CD4-positive, alpha-beta T cell treated with Interleukin-12 subunit alpha and Interleukin-12 subunit beta, for 1 hour (primary cell): ENCODE results near the gene HS3ST2.

ENCODE experiments used
- DNase-seq: peaks from one replicate; pipeline ENCODE4 v3.0.0-alpha.2; 2020

Gene HS3ST2

DNA sequence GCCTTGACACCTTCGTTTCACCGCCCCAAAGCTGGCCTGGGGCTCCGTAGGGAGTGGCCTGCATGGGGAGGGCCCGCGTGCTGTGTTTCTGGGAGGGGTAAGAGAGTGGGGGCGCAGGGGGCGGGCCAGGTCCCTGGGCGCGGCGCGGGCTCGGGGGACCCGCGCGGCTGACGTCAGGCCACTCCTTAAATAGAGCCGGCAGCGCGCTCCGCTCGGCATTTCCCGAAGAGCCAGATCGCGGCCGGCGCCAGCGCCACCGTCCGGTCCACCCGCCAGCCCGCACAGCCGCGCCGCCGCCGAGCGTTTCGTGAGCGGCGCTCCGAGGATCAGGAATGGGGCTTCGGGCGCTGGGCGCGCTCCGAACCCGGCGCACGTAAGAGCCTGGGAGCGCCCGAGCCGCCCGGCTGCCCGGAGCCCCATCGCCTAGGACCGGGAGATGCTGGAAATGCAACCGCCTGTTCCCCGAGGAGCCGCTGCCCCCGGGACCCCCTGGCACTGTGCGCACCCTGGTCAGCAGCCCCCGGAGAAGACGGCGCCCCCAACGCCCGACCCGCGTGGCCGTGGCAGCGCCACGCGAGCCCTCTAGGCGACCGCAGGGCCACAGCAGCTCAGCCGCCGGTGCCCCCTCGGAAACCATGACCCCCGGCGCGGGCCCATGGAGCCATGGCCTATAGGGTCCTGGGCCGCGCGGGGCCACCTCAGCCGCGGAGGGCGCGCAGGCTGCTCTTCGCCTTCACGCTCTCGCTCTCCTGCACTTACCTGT lies at the start of gene HS3ST2:
TSS of gene HS3ST2 (plus strand) at position 215 of the 763 bp plus-strand sequence. CDS start at position 664, 449 bp downstream.
- DNase-seq = no peak

DNA sequence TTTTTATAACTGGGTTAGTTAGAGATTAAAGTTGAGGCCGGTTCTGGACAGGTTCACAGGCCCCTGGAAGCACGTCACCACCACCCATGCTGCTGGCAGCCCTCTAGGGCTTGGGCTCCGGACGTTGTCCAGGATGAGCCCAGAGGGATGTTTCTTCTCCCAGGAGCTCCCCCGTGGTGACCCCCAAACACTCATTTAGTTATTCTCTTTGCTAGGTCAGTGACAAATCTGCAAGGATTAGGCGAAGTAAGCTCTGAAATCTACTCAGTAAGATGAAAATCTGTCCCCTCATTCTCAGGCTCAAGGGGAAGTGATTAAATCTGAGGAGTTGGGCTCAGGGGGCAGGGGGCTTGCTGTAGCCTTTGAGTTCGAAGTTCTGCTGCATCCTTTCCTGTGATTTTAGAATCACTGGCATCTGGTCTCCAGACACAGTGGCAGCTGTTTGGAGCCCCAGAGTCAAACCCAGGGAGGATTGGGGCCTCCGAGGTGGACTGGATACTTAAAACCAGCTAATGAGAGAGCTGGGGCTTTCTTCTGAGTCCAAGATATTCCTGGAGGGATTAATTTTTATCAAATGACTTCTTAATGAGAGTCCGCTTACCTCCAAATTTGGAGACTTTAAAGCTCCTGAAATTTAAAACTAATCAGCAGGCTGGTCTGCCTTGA lies 49.2 kb upstream of the HS3ST2 start:
- DNase-seq = no peak

DNA sequence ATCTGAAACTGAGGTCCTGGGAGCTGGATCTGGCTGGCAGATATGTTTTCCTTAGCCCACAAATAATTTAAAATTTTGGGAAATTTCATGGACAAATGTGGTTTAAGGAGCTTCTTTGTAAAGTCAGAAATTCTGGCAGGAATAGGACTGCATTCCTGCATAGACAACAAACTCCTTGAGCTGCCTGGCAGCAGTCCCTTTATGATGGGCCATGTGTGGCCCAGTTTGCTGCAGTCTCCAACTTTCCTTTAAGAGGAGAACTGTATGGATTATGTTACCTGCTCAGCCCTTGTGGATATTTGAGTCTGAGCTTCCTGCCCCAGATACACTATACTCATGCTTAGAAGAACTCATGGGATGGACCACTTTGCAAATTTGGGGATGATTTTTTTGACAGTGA lies 48.5 kb upstream of the HS3ST2 start:
- no peak for DNase-seq

DNA sequence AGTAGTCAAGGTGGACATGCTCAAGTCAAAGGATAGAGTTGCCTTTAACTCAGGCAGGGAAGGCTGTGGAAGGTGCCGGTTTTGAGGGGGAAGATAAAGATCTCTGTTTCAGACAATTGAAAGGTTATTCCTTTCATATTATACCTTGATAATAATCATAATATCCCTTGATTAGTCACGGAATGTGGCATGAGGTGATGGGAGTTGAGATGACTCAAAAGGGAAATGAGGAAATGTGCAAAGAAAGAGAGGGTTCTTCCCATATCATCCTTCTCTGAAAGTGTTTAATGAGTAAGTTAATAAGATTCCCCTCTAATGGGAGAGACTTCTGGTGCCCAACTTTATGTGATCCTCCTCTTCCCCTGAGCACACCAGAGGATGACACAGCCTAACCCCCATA lies 43.1 kb upstream of the HS3ST2 start:
- no peak for DNase-seq

DNA sequence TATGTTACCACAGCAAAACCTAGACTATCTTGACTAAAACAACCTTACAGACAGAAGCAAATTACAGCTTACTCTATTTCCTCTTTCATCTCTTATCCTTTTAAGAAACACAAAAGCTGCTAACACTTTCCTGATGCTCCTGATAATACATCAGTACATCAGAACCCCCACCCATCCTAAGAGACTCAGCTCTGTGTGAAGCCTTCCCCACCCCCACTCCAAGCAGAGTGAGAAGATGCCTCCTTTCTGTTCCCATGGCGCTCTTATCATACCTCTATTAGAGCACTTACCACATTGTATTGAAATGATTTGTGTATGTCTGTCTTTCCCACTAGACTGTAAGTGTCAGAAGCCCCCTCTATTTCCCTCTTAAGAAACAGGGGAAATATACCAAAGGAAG lies 42.4 kb upstream of the HS3ST2 start:
- no peak for DNase-seq

DNA sequence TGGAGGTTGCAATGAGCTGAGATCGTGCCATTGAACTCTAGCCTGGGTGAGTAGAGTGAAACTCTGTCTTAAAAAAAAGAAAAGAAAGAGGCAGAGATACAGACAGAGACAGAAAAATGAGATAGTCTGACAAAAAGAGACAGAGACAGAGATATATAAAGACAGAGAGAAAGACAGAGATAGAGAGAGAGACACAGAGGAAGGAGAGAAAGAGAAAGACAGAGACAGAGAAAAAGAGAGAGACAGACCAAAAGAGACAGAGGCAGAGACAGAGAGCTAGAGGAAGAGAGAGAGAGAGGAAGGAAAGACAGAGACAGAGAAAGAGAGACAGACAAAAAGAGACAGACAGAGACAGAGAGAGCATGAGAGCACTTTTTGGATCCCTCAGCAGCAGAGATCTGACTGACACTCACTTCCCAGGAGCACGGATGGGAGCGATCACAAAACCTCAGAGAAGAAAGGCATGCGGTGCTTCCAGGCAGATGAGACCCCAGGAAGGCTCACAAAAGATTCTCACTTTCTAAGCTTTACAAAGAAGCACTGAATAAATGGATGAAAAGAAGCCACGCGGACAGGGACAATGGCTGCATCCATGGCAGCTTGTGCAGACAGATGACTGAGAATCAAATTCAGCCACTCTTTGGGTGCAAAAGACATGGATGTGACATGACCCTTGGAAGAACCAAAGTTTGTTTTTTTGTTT lies 38.6 kb upstream of the HS3ST2 start:
- DNase-seq = no peak

DNA sequence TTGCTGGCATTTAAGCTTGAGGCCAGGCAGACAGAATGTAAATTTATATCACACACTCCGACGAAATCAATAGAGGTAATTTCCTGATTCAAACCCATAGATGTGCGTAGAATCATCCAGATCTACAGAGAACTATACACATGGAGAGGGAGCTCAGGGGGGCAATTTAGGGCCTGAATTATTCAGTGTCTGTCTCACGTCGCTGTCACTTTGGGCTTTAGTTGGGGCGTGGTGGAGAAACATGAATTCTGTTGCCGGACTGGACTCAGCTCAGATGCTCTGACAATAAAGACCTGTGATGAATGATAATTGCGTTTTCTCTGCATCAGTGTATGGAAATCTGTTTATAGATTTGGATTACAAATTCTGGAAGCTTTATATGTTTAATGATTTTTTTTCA lies 32.5 kb upstream of the HS3ST2 start:
- DNase-seq = no peak

DNA sequence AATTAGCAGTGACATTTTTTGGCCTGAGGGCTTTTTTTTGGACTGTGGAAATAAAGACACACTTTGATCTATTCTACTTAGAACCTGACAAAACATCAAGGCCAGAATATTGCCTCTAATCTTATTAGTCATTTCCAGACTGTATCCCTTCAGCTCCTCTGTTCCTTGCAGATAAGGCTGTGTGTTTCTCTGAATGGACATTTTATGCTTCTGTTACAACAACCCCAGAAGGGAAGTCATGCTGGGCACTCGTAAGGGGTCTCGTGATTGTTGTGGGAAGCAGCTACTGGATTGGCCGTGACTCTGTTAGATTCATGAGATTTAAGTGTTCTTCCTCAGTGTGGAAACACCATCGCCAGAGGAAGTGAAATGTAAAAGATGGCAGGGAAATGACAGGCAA lies 31.6 kb upstream of the HS3ST2 start:
- DNase-seq = no peak

DNA sequence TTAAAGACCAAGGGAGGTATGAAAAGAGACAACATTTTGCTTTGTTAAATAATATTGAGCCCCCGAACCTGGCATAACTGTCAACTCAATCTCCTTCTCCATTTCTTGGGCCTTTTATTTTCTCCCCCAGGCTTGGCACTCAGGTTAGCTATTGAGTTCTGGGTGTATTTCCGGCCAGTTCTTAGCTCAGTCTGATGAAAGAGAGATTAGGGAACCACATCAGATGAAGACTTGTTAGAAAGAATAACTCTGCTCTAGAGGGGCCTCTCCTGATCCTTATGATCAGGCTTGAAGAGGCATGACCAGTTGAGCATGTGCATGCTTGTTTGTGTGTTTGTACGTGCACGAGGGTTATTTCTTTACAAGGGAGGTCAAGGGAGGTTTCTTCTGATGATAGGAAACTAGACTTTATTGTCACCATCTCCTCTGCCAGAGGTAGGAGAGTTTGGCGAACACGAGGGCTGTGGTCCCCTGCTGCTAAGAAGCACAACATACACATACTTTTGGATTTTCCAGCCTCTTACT lies 29.2 kb upstream of the HS3ST2 start:
- no peak for DNase-seq

DNA sequence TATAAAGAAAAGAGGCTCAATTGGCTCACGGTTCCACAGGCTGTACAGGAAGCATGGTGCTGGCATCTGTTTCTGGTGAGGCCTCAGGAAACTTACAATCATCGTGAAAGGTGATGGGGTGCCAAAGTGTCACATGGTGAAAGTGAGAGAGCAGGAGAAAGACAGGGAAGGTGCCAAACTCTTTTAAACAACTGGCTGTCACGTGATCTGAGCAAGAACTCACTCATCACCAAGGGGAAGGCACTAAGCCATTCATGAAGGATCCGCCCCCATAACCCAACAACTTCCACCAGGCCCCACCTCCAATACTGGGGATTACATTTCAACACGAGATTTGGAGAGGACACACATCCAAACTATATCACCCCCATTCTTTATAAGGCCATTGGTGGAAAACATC lies 28.4 kb upstream of the HS3ST2 start:
- no peak for DNase-seq

DNA sequence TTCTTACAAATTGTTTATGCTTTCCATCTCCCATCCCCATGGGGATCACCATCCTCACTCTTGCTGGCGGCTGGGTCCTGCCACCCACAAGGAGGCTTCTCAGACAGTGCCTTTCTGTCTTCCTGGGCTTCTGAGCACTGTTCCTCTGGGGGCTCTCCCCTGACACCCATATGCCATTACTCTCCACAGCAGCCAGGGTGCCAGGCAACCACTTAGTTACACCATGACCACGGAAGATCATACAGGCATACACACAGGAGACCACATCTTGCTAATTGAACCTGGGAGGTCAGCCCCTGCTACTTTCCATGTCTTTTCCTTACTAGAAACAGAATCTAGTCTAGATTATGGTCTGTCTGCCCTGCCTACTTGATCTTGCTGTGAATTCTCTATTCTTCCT lies 27.7 kb upstream of the HS3ST2 start:
- no peak for DNase-seq

DNA sequence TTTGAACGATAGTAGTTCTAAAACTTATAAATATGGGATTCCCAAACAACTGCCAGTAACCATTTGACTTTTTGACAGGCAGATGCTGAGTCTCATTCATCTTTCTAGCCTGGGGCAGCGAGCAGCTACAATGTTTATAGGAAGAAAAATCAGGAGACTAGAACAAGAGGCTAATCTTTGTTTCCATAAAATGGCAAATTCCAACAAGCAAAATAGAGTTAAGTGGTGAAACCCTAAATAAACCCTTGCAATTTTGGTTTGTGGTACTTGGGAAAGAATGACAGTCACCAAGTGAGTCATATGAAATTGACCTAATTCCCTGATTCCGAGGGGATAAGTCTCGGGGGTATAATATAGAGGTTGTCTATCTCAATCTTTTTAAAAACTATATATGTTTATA lies 27.3 kb upstream of the HS3ST2 start:
- DNase-seq = no peak

DNA sequence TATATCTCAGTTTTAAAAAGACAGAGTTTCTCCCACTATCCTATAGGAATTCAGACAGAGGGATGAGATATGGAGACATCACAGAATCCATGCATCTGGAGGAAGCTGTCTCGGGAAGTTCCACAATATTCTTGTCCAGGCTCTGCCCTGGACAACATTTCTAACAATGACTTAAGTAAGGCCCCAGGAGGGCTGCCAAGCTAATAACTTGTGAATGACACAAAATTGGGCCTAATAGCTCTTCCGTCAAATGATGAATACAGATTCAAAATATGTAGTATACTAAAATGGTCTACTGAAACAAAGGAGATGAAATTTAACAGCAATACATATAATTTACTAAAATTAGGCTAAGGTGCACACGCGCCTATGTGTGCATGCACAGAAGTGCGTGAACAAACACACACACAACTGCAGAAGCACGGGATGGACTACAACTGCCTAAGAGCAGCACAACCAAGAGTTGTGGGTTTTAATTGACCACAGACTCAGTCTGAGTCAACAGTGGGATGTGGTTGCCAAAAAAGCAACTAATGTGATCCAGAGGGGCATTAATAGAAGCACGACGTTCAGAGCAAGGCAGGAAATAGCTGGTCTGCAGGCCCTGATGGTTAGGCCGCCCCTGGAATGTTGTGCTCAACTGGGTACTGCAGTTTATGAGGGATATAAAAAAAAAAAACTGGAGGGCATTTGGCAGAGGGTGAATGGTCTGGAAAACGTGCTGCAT lies 26.3 kb upstream of the HS3ST2 start:
- DNase-seq = no peak

DNA sequence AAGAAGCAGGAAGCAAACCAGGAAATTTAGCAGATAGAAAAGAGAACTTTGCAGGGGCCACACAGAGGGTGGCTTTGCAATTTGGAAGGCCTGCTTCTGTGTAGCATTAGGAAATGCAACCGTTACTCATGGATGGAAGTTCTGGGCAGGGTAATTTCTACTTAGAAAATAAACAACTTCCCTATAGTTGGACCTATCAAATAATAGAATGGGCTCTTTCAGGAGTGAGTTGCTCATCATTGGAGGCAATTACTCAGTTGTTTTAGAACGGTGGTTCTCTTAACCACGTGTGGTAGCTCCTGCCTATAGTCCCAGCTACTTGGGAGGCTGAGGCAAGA lies 25.8 kb upstream of the HS3ST2 start:
- DNase-seq = no peak

DNA sequence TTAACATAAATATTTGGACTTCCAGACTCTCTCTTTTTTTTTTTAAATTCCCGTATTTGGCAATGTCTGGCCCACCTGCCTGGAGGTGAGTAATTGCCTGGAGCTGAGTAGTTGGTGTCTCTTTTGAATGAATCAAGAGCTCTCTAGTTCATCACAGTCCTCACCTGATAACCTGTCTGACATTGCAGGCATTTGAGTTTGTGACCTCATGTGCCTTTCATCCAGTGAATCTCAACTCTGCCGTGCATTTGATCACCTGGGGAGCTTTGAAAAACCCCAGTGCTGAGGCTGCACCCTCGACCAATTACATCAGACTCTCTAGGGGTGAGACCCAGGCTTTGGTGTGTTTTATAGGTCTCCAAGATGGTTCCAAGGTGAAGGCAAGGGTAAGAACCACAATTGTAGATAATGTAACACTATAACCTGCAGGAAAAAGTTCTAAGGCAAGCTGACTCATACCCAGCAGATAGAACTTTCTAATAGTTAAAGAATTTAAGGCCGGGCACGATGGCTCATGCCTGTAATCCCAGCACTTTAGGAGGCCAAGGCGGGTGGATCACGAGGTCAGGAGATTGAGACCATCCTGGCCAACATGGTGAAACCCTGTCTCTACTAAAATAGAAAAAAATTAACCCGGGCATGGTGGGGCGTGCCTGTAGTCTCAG lies 24.5 kb upstream of the HS3ST2 start:
- no peak for DNase-seq

DNA sequence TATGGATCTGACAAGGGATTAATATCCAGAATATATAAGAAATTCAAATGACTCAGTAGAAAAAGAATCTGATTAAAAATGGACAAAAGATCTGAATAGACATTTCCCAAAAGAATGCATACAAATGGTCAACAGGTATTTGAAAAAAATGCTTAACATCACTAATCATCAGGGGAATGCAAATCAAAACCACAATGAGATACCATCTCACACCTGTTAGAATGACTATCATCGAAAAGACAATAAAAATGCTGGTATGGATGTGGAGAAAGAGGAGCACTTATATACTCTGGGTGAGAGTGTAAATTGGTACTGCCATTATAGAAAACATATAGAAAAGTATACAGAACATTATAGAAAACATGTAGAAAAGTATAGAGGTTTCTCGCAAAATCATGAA lies 16.4 kb upstream of the HS3ST2 start:
- DNase-seq = no peak

DNA sequence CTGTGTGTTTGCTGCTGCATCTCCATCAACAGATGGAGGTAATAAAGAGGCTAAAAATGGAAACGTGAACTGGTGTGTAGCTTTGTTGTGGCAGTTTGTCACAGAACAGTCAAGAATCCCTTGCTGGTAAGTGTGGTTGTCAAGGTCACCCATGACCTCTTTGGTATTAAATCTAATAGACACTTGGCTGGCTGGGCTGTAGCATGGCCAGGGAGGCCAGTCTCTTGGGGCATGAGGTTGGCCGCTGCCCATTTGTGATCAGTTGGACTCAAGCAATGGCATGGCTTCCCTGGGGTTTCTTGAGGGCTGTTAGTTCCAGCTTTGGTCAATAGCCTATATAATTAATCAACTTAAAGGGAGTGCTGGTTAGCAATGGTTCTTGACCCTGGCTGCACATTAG lies 14.8 kb upstream of the HS3ST2 start:
- DNase-seq = no peak

DNA sequence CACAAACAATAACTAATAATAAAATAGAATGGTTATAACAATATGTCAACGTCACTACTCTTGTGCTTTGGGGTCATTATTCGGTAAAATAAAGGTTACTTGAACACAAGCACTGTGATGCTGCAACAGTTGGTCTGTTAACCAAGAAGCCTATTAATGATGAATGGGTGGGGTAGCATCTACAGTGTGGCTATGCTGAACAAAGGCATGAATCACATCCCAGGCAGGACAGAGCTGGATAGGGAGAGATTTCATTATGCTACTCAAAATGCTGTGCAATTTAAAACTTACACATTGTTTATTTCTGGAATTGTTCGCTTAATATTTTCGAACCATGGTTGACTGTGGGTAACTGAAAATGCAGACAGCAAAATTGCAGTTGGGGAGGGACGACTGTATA lies 9.1 kb upstream of the HS3ST2 start:
- no peak for DNase-seq

DNA sequence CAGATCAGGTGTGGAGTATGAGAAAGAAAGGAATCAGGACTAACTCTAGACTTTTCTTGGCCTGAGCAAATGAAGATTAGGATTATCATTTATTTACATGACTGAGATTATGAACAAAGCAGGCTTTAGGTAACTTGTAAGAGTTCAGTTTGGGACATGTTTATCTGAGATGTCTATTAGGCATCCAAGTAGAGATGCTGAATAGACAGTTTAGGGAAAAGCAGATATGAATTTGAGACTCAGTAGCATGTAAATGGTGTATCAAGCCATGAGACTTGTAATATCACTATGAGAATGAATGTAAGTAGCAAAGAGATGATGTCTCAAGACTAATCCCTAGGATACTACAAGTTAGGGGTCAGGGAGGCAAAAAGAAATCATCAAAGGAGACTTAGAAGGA lies 8.6 kb upstream of the HS3ST2 start:
- no peak for DNase-seq

DNA sequence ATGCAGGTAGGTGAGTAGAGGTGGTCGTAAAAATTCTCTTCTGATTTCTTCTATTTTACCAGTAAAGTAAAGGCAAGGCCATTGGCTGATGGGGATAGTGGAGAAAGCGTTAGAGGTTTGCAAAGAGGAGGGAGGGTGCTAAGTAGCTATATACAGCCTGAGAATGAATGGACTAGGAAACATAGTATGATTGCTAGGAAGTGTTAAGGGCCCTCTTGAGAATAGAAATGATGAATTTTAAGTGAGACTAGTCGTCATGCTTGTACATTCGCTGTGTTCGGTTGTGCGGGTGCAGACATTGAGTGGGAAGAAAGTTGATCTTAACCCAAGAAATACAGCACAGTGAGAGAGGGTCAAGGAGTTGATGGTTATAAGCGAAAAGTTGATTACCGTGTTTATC lies 7.2 kb upstream of the HS3ST2 start:
- no peak for DNase-seq

DNA sequence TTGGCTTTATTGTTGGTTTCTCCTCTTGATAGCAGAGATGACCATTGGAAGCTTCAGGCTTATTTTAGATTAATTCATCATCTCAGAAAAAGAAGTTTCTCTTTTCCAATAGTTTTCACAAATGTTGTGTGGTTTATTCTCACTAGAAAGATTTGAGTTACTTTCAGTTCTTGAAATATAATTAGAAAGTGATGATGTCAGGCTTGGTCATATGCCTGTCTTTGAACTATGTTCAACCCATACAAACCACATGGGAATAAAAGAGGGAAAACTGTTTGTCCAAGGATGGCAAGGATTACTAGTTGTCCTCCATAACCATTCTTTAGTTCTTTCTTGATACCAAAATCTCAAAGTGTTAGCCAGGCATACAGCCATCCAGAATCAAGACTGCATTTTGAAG lies 3.7 kb upstream of the HS3ST2 start:
- no peak for DNase-seq

DNA sequence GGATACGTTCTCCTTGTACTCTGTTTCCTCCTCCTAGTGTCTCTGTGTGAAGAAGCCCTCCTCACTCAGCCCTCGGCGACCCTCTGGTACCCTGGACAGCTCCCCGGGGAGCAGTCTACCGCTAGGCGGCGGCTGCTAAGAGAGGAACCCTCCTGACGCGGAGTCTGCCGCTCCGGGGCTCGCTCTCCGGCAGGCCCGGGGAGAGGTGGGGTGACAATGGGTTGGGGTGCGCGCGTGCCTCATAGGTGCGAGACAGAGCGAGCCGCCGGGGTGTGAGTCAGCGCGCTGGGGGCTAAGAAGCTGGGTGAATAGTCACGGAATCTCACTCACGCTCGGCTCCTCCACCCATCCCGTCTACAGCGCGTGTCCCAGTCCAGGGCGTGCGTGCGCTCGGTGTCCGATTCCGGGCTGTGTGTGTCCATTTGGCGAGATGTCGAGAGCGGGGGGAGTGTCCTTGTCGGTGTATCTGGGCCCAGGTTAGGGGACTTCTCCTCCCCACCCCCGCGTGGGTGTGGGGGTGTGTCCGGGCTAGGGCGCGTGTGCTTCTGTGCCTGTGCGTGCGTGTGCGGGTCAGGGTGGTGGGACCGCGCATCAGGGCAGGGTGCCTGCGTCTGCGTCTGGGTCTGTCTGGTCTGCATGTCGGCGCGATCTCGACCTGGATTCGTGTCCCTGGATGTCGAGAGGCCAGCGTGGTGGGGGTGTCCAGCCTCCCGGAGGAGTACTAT lies 577 bp upstream of the HS3ST2 start:
- DNase-seq = no peak
